ENCODE measurements around the gene TACC2.

TACC2 gene

GRCh38 chr10:122237331-122237990, 248.5 kb downstream of the TACC2 start:
- DNase-seq, result no peak

- DNase-seq, result no peak
Observed at GRCh38 chr10:122239578-122240257, 250.8 kb downstream of the TACC2 start.

DNA sequence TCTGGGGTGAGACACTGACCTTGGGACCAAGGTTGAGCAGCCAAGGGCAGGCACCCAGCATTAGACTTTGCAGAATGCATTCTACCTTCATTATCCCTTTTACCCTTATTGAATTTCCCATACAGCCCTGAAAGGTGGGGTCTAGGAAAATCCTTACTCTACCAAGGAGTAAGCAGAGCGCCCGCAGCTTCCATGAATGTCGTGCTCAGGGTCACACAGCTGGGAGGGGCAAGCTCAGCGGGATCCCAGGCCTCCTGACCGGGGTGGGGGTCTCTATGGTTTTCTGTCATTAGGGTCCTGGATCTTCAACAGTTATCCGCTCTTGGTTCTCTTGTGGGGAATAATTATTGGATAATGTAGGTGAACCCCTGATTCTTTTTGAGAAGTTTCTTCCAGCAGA, 251.4 kb downstream of the TACC2 start:
- no peak for DNase-seq

- DNase-seq, result no peak
Observed at GRCh38 chr10:122241836-122242235, 252.9 kb downstream of the TACC2 start.

GRCh38 chr10:122243550-122243949, 254.6 kb downstream of the TACC2 start:
- DNase-seq, result no peak

GRCh38 chr10:122244001-122244975, 255.3 kb downstream of the TACC2 start:
- no peak for DNase-seq

DNA sequence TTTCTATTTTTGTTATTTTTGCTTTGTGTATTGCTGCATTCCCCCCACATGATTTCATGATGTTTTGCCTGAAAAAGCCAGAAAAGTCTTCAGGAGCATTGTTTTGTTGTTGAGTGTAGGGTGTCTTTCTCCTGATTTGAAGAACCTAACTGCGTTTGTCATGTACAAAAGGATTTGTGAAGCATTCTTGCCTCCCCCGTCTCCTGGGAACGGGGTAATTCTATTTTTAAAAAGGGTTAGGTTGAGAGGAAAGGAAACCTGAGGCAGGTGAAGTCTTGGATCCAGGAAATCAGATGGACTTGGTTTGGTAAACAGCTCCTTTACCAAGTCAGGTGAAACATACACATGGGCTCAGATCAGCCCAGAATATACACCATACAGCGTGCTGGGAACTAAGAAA, 256.2 kb downstream of the TACC2 start:
- DNase-seq, result no peak

GRCh38 chr10:122245897-122246296, 256.9 kb downstream of the TACC2 start:
- DNase-seq, result no peak

DNA sequence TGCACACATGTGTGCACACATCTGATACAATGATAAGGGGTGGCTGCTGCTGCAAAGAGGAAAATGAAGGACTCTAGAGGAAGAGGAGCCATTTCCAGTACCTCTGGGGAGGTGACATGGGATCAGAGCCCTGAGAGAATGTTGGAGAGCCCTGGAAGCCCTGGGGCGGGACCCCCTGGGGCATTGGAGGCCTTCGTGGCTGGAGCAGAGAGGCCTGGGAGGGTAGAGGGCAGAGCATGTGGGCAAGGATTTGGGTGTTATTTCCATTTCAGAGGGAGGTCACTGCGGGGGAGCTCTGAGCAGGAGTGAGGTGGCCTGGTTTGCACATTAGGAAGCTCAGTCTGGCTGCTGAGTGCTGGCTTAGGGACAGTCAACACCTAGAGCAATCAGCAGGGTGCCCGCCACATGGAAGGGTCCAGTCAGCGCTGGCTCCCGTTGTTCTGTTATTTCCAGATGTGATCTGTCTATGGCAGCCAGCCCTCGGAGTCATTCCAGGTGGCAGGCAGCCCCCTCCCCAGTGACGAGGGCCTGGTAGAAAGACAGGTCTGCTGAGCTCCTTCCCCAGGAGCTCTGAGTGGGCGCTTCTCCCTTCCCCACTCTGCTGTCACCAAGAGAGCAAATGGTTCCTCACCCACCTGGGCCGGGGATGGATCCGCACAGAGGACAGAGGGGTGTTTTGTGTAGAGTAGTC, 258.0 kb downstream of the TACC2 start:
- DNase-seq, result no peak

DNA sequence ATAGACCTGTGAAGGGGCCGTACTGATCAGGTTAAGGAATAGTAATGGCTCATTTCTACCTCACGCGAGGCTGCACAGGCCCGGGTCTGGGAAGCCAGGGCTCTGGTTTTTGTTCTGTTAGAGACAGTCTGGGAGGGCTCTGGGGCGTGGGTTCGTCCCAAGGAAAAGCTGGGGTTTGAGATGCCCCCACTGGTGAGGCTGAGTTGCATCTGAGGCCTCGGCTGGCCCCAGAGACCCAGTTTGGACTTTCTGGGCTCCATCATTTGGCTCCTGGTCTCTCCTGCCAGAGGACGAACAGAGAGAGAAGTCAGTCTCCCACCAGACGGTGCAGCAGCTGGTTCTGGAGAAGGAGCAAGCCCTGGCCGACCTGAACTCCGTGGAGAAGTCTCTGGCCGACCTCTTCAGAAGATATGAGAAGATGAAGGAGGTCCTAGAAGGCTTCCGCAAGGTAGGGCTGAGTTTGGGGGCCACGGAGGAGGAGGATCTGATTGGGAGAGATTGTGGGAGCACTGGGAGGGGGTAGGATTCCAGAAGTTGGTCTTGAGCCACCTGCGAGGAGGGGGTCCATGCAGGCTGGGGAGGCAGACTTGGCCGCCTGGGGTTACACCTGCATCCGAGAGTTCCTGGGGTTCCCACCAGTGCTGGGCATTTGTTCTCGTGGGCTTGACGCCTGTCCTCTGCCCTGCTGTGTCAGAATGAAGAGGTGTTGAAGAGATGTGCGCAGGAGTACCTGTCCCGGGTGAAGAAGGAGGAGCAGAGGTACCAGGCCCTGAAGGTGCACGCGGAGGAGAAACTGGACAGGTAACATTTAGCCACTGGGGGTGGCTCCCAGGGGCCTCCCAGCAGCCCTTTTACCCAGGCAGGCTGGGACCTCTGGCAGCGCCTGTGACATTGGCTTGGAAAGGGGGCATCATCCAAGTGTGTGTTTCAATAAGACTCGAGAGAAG, 259.7 kb downstream of the TACC2 start:
- no peak for DNase-seq

DNA sequence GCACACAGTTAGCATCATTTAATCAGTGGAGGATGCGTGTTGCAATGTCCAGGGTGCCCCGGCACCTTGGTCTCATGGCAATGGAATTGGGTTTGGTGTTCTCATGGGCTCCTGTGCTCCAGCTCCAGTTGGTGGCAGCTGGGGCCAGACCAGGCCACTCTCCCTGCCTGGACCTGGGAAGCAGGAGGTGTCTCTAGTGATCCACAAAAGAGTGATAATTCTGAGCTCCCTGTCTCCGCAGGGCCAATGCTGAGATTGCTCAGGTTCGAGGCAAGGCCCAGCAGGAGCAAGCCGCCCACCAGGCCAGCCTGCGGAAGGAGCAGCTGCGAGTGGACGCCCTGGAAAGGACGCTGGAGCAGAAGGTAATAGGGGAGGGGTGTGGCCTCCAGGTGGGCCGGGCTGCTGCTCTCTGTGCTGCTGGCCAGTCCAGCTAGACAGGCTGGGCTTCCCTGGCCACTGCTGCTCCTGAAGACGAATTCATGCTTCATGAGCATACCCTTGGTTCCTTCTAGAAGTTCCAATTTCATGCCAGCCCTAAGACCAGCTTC, 260.4 kb downstream of the TACC2 start:
- DNase-seq, result no peak

GRCh38 chr10:122249991-122250750, 261.2 kb downstream of the TACC2 start:
- no peak for DNase-seq

- DNase-seq, result no peak
Observed at GRCh38 chr10:122251459-122252255, 262.7 kb downstream of the TACC2 start.

DNA sequence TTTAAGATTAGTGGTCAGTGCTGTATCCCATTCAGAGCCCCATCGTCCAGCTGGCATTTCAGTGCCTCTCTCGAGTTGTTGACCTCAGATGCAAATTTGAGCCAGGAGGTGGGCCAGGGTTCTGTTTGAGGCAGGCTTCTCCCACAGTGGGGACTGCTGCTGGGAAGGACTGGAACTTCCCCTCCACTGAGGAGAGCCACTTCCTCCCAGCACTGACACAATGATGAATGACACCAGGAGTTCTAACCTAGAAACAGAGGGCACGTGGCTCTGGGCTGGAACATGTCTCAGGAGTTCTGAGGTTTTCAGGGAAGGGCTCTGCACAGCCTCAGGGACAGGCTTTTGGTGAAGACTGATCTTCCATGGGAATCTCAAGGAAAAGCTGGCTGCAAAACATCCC, 263.8 kb downstream of the TACC2 start:
- no peak for DNase-seq

- no peak for DNase-seq
Observed at GRCh38 chr10:122253605-122254004, 264.6 kb downstream of the TACC2 start.

DNA sequence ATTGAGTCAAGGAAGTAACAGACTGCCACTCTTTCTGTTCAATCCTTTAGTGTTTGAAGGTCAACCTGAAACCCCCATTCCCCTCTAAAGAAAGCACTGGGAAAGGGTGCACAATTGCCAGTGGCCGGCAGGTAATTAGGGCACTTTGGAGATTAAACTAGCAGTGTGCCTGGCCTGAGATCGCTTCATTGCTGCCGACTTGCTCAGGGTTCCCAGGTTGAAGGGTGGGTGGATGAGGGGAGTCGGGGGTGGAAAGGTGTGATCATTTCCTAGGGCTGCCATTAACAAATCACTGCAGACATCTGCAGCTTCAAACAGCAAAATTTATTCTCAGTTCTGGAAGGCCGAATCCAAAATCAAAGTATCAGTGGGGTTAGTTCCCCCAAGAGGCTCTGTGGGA, 265.9 kb downstream of the TACC2 start:
- no peak for DNase-seq

GRCh38 chr10:122255509-122256301, 266.7 kb downstream of the TACC2 start:
- DNase-seq, result no peak

DNA sequence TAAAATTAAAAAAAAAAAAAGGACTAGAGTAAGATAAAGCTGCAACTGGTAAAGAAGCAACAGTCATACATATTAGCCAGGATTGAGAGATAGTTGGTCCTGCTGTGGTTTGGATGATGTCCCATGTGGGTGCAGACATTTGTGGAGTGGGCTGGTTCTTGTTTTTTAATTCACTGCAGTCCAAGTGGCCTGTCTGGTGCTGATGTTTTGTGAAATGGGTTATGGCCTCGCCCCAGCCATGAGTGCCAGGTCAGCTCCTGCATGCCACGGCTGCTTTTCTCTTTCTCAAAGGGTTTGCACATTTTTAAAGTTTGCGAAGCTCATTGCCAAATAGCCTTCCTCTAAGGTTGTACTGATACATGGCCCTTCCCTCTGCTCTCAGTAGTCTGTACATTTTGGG, 268.1 kb downstream of the TACC2 start:
- no peak for DNase-seq

All from stimulated activated CD4-positive, alpha-beta T cell treated with anti-CD3 and anti-CD28 coated beads, Interleukin-4, amount 100 ng/mL, for 1 hour (primary cell).